DND-41 (cell line): Measurements from ENCODE around the gene DDX51.

Source experiments
- CTCF ChIP-seq: IDR thresholded peaks from 2 replicates; pipeline ENCODE4 v1.5.1; 2012; ENCODE audit warnings: borderline replicate concordance, low read length, moderate library complexity, mild to moderate bottlenecking; ENCODE audit not compliant: poor library complexity, severe bottlenecking; ENCODE audit errors: extremely low read depth
- EZH2 ChIP-seq: IDR thresholded peaks from 3 replicates; pipeline ENCODE4 v1.6.1; 2012; ENCODE audit warnings: borderline replicate concordance, low read depth, mild to moderate bottlenecking, moderate library complexity, low read length, inconsistent platforms; ENCODE audit not compliant: severe bottlenecking

DNA sequence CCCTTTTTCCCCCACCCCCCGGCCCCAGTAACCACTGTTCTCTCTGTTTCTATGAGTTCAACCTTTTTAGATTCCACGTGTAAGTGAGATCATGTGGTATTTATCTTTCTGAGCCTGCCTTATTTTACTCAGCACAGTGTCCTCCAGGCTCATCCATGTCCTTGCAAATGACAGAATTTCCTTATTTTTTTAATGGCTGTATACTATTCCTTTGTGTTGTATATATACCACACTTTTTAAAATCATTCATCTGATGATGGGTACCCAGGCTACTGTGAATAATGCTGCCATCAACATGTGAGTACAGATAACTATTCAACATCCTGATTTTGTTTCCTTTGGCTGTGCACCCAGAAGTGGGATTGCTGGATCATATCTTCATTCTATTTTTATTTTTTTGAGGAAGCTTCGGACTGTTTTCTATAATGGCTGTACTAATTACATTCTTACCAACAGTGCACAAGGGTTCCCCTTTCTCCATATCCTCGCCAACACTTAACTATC, 54.7 kb downstream of the DDX51 start:
- TF ChIP-seq CTCF (no peak), EZH2 (no peak)
